Measurements from ENCODE around the gene MAP2K1. TPM values are rescaled to one million over a fixed set of nuclear protein-coding genes. Genes with fewer than 3 reads are reported as not detected.
A peak's percentile ranks its signal among the peaks of the same experiment; 100 is the strongest.

The MAP2K1 gene
- total RNA-seq, 2 donors from 2014 or later, result 107 to 143 TPM

- Mint-ChIP-seq H3K9me3 (no peaks in the 10 kb centered on the region), H3K27ac (peak within 1 kb of the TSS; percentile 93), H3K4me3 (peak within 1 kb of the TSS; percentile 88), H3K4me1 (peaks cover 20% of the 10 kb centered on the region), H3K27me3 (no peaks in the 10 kb centered on the region), H3K36me3 (ENCODE audit: low read depth) (peaks cover 72% of the 10 kb centered on the region)
- peak; percentile 94 for ATAC-seq (replicated peaks)
Measured at GRCh38 chr15:66504563-66505429, 118.1 kb downstream of the MAP2K1 start, which contains the start of the genes RPL4 and ZWILCH. RPL4 (minus strand) TSS chr15:66504855; CDS start chr15:66504790, 65 bp downstream. ZWILCH (plus strand) TSS chr15:66505326; CDS start chr15:66505339, 13 bp downstream.

GRCh38 chr15:66505430-66505811 lies 118.7 kb downstream of the MAP2K1 start:
- H3K36me3 Mint-ChIP-seq (ENCODE audit: low read depth), result peaks cover 66% of the 10 kb centered on the region
- peaks cover 14% of the 10 kb centered on the region for H3K4me1 Mint-ChIP-seq
- peak; percentile 15 for ATAC-seq (replicated peaks)

GRCh38 chr15:66505818-66506217 lies 119.1 kb downstream of the MAP2K1 start:
- Mint-ChIP-seq H3K4me3 (peak overlapping the region; percentile 88), H3K27me3 (no peaks in the 10 kb centered on the region), H3K4me1 (peaks cover 14% of the 10 kb centered on the region), H3K27ac (peak overlapping the region; percentile 93), H3K9me3 (no peaks in the 10 kb centered on the region), H3K36me3 (ENCODE audit: low read depth) (peaks cover 62% of the 10 kb centered on the region)
- ATAC-seq (replicated peaks), result no peak

More at GRCh38 chr15:66505430-66505811, 118.7 kb downstream of the MAP2K1 start:
- Mint-ChIP-seq H3K27ac (peak overlapping the region; percentile 93), H3K4me3 (peak overlapping the region; percentile 88), H3K9me3 (no peaks in the 10 kb centered on the region), H3K27me3 (no peaks in the 10 kb centered on the region)

- H3K9me3 Mint-ChIP-seq, result no peaks in the 10 kb centered on the region
- no peak for ATAC-seq (replicated peaks)
- no peak overlapping the region for H3K4me3 Mint-ChIP-seq
- H3K4me1 Mint-ChIP-seq, result peaks cover 8% of the 10 kb centered on the region
- no peak overlapping the region for H3K27ac Mint-ChIP-seq
- peaks cover 36% of the 10 kb centered on the region for H3K36me3 Mint-ChIP-seq (ENCODE audit: low read depth)
- H3K27me3 Mint-ChIP-seq, result no peaks in the 10 kb centered on the region
Measured at GRCh38 chr15:66508293-66508883, 121.7 kb downstream of the MAP2K1 start.

GRCh38 chr15:66514586-66514985 lies 127.9 kb downstream of the MAP2K1 start:
- no peaks in the 10 kb centered on the region for H3K27me3 Mint-ChIP-seq
- no peak overlapping the region for H3K27ac Mint-ChIP-seq
- no peak for ATAC-seq (replicated peaks)
- H3K4me1 Mint-ChIP-seq, result peaks cover 4% of the 10 kb centered on the region
- H3K4me3 Mint-ChIP-seq, result no peak overlapping the region
- no peaks in the 10 kb centered on the region for H3K9me3 Mint-ChIP-seq
- H3K36me3 Mint-ChIP-seq (ENCODE audit: low read depth), result peaks cover 54% of the 10 kb centered on the region

- Mint-ChIP-seq H3K4me1 (peaks cover 4% of the 10 kb centered on the region), H3K27ac (no peak overlapping the region), H3K36me3 (ENCODE audit: low read depth) (peaks cover 63% of the 10 kb centered on the region), H3K4me3 (no peak overlapping the region), H3K27me3 (no peaks in the 10 kb centered on the region), H3K9me3 (no peaks in the 10 kb centered on the region)
- ATAC-seq (replicated peaks), result no peak
Measured at GRCh38 chr15:66515901-66516322, 129.2 kb downstream of the MAP2K1 start.

- no peak overlapping the region for H3K27ac Mint-ChIP-seq
- no peaks in the 10 kb centered on the region for H3K4me1 Mint-ChIP-seq
- ATAC-seq (replicated peaks), result no peak
- no peak overlapping the region for H3K4me3 Mint-ChIP-seq
- no peaks in the 10 kb centered on the region for H3K9me3 Mint-ChIP-seq
- peaks cover 89% of the 10 kb centered on the region for H3K36me3 Mint-ChIP-seq (ENCODE audit: low read depth)
- H3K27me3 Mint-ChIP-seq, result no peaks in the 10 kb centered on the region
Measured at GRCh38 chr15:66523926-66524325, 137.2 kb downstream of the MAP2K1 start.

- no peaks in the 10 kb centered on the region for H3K27me3 Mint-ChIP-seq
- no peaks in the 10 kb centered on the region for H3K4me1 Mint-ChIP-seq
- no peaks in the 10 kb centered on the region for H3K9me3 Mint-ChIP-seq
- peaks cover 95% of the 10 kb centered on the region for H3K36me3 Mint-ChIP-seq (ENCODE audit: low read depth)
- H3K4me3 Mint-ChIP-seq, result no peak overlapping the region
- H3K27ac Mint-ChIP-seq, result no peak overlapping the region
- ATAC-seq (replicated peaks), result no peak
Measured at GRCh38 chr15:66524838-66525237, 138.1 kb downstream of the MAP2K1 start.

GRCh38 chr15:66535056-66535455 lies 148.3 kb downstream of the MAP2K1 start:
- Mint-ChIP-seq H3K27me3 (no peaks in the 10 kb centered on the region), H3K4me3 (no peak overlapping the region), H3K36me3 (ENCODE audit: low read depth) (peaks cover 78% of the 10 kb centered on the region), H3K9me3 (no peaks in the 10 kb centered on the region), H3K27ac (no peak overlapping the region), H3K4me1 (no peaks in the 10 kb centered on the region)
- ATAC-seq (replicated peaks), result no peak

Other genes starting within 250 kb of the MAP2K1 start
- not detected for gene MEGF11, start 133.2 kb upstream of the MAP2K1 start, total RNA-seq
- 10 to 100 TPM; 14.6 to 34.4 TPM for gene DIS3L, start 93.3 kb upstream of the MAP2K1 start, total RNA-seq
- 10 to 100 TPM; 27.1 to 37.9 TPM for gene TIPIN, start 30.2 kb upstream of the MAP2K1 start, total RNA-seq
- 10 to 100 TPM; 13.2 to 22.7 TPM for gene SNAPC5, start 110.8 kb downstream of the MAP2K1 start, total RNA-seq
- 1,000 to 10,000 TPM; 3,367 to 4,238 TPM for gene RPL4, start 117.9 kb downstream of the MAP2K1 start, total RNA-seq
- gene ZWILCH, start 118.4 kb downstream of the MAP2K1 start, total RNA-seq, result 10 to 100 TPM; 19.2 to 34.0 TPM
- gene LCTL, start 179.1 kb downstream of the MAP2K1 start, total RNA-seq, result not detected

Data from activated T-helper 17 cell treated with anti-CD3 and anti-CD28 coated beads, Interleukin-2, amount 50 U/mL, for 72 hours (primary cell).